MM.1S (cell line): ENCODE results near the gene IDH2.

Experiments
- EZH2 ChIP-seq: fragments of 300-600 bp; sonication (generic); optimal IDR thresholded peaks from 2 replicates; pipeline ENCODE3; 2017; ENCODE audit warnings: low read depth, mild to moderate bottlenecking, antibody characterized with exemption, low read length, mixed read lengths
- EZH2phosphoT487 ChIP-seq: fragments of 300-600 bp; sonication (generic); IDR thresholded peaks from 2 replicates; pipeline ENCODE4 v1.6.1; 2018; ENCODE audit warnings: antibody characterized with exemption, low read length
- TF ChIP-seq, protein P1 (sequence below): fragments of 300-600 bp; sonication (generic); IDR thresholded peaks from 2 replicates; pipeline ENCODE4 v1.5.1; 2016; ENCODE audit warnings: antibody characterized with exemption, low read length, mixed read lengths

DNA sequence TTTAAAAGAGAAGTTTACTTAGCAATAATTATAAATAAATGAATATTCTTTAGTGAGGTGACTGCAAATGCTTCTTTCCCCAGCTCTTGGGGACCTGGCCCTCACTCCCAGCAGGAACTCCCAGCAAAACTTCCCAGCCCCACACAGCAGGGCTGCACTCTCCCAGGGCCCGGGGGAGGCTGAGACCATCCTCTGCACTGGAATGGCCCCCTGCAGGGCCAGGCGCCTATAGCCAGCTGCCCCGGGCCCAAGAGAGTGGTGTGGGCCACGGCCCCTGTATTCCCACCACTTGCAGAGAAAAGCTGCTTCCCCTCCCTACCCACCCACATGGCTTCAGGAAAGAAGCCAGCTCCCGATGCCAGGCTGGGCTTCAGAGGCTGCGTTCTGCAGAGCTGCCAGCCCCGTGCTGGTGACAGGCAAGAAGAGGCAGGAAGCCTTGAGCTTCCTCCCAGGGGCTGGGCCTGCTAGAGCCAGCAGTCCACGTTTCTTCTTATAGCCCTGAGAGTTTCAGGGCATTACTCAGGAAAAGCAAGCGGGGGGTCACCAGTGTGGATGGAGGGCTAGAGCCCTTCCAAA lies 20.0 kb downstream of the IDH2 start:
- TF ChIP-seq, protein P1, sequence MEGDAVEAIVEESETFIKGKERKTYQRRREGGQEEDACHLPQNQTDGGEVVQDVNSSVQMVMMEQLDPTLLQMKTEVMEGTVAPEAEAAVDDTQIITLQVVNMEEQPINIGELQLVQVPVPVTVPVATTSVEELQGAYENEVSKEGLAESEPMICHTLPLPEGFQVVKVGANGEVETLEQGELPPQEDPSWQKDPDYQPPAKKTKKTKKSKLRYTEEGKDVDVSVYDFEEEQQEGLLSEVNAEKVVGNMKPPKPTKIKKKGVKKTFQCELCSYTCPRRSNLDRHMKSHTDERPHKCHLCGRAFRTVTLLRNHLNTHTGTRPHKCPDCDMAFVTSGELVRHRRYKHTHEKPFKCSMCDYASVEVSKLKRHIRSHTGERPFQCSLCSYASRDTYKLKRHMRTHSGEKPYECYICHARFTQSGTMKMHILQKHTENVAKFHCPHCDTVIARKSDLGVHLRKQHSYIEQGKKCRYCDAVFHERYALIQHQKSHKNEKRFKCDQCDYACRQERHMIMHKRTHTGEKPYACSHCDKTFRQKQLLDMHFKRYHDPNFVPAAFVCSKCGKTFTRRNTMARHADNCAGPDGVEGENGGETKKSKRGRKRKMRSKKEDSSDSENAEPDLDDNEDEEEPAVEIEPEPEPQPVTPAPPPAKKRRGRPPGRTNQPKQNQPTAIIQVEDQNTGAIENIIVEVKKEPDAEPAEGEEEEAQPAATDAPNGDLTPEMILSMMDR = no peak
- TF ChIP-seq EZH2phosphoT487 (no peak), EZH2 (no peak)
